Measurements from ENCODE around the gene PAQR8.

DNA sequence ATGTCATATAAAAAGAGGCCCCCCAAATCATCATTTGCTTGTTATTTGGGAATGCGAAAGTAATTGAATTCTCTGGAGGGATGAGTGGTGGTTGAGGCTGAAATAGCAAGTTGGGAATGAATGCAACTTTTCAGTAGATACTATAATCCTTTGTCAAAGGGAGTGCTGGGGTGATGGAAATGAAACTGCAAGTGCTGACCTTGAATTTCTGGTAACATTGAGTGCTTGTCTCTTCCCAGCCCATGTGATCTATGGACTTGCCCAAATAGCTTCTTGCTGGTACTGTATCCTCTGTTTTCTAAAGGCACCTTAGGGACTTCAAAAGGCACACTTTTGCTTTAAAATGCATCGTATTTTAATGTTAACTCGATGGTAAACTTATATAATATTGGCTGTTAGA, 14.8 kb downstream of the PAQR8 start:
- TF ChIP-seq, protein P1, sequence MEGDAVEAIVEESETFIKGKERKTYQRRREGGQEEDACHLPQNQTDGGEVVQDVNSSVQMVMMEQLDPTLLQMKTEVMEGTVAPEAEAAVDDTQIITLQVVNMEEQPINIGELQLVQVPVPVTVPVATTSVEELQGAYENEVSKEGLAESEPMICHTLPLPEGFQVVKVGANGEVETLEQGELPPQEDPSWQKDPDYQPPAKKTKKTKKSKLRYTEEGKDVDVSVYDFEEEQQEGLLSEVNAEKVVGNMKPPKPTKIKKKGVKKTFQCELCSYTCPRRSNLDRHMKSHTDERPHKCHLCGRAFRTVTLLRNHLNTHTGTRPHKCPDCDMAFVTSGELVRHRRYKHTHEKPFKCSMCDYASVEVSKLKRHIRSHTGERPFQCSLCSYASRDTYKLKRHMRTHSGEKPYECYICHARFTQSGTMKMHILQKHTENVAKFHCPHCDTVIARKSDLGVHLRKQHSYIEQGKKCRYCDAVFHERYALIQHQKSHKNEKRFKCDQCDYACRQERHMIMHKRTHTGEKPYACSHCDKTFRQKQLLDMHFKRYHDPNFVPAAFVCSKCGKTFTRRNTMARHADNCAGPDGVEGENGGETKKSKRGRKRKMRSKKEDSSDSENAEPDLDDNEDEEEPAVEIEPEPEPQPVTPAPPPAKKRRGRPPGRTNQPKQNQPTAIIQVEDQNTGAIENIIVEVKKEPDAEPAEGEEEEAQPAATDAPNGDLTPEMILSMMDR (IDR thresholded peaks at IDR 0.05; ENCODE audit: poor library complexity), result no peak
- TF ChIP-seq EZH2 (IDR thresholded peaks at IDR 0.05; ENCODE audit: borderline replicate concordance), result no peak
